Measurements from ENCODE around the gene TMEM40. TPM values are rescaled to one million over a fixed set of nuclear protein-coding genes. Genes with fewer than 3 reads are reported as not detected.
"Not testable (repeated sequence)": the region's sequence is repeated elsewhere in the genome, so short reads cannot be mapped to it uniquely, and the experiment has no call there.

TMEM40 gene
- polyA plus RNA-seq, 3 donors: 1.1 to 2.0 (median 1.9) TPM

GRCh38 chr3:12752809-12753208, 6.2 kb downstream of the TMEM40 start:
- DNase-seq (ENCODE audit: low read depth in 3 of 3, low spot score in 2 of 3): no peak

GRCh38 chr3:12752102-12752501, 7.0 kb downstream of the TMEM40 start:
- no peak for DNase-seq (ENCODE audit: low read depth in 3 of 3, low spot score in 2 of 3)

- DNase-seq (ENCODE audit: low read depth in 3 of 3, low spot score in 2 of 3): no peak
Measured at GRCh38 chr3:12751571-12751970, 7.5 kb downstream of the TMEM40 start.

GRCh38 chr3:12750658-12751071, 8.4 kb downstream of the TMEM40 start:
- DNase-seq (ENCODE audit: low read depth in 3 of 3, low spot score in 2 of 3): no peak

GRCh38 chr3:12750223-12750622, 8.8 kb downstream of the TMEM40 start:
- no peak for DNase-seq (ENCODE audit: low read depth in 3 of 3, low spot score in 2 of 3)

- no peak for DNase-seq (ENCODE audit: low read depth in 3 of 3, low spot score in 2 of 3)
Measured at GRCh38 chr3:12748477-12748876, 10.6 kb downstream of the TMEM40 start.

- DNase-seq (ENCODE audit: low read depth in 3 of 3, low spot score in 2 of 3): no peak
Measured at GRCh38 chr3:12746419-12746818, 12.6 kb downstream of the TMEM40 start.

GRCh38 chr3:12744326-12744725, 14.7 kb downstream of the TMEM40 start:
- DNase-seq (ENCODE audit: low read depth in 3 of 3, low spot score in 2 of 3): no peak

- no peak for DNase-seq (ENCODE audit: low read depth in 3 of 3, low spot score in 2 of 3)
Measured at GRCh38 chr3:12743583-12743982, 15.5 kb downstream of the TMEM40 start.

GRCh38 chr3:12742330-12743107, 16.5 kb downstream of the TMEM40 start:
- no peak for DNase-seq (ENCODE audit: low read depth in 3 of 3, low spot score in 2 of 3)

- DNase-seq (ENCODE audit: low read depth in 3 of 3, low spot score in 2 of 3): no peak
Measured at GRCh38 chr3:12741209-12741608, 17.9 kb downstream of the TMEM40 start.

- no peak for DNase-seq (ENCODE audit: low read depth in 3 of 3, low spot score in 2 of 3)
Measured at GRCh38 chr3:12737833-12738232, 21.2 kb downstream of the TMEM40 start.

- DNase-seq (ENCODE audit: low read depth in 3 of 3, low spot score in 2 of 3): no peak
Measured at GRCh38 chr3:12737319-12737718, 21.7 kb downstream of the TMEM40 start.

- no peak for DNase-seq (ENCODE audit: low read depth in 3 of 3, low spot score in 2 of 3)
Measured at GRCh38 chr3:12734960-12735359, 24.1 kb downstream of the TMEM40 start.

- no peak for DNase-seq (ENCODE audit: low read depth in 3 of 3, low spot score in 2 of 3)
Measured at GRCh38 chr3:12733566-12733965, 25.5 kb downstream of the TMEM40 start.

GRCh38 chr3:12730506-12731242, 28.4 kb downstream of the TMEM40 start:
- DNase-seq (ENCODE audit: low read depth in 3 of 3, low spot score in 2 of 3): no peak

- peak in 2 of 3 donors; percentile 42 to 54 for DNase-seq (ENCODE audit: low read depth in 3 of 3, low spot score in 2 of 3)
Measured at GRCh38 chr3:12729051-12729651, 29.9 kb downstream of the TMEM40 start.

- no peak for DNase-seq (ENCODE audit: low read depth in 3 of 3, low spot score in 2 of 3)
Measured at GRCh38 chr3:12727937-12728336, 31.1 kb downstream of the TMEM40 start.

GRCh38 chr3:12727481-12727880, 31.6 kb downstream of the TMEM40 start:
- no peak for DNase-seq (ENCODE audit: low read depth in 3 of 3, low spot score in 2 of 3)

GRCh38 chr3:12725436-12725835, 33.6 kb downstream of the TMEM40 start:
- no peak for DNase-seq (ENCODE audit: low read depth in 3 of 3, low spot score in 2 of 3)

GRCh38 chr3:12724794-12725193, 34.3 kb downstream of the TMEM40 start:
- DNase-seq (ENCODE audit: low read depth in 3 of 3, low spot score in 2 of 3): no peak

- DNase-seq (ENCODE audit: low read depth in 3 of 3, low spot score in 2 of 3): not testable (repeated sequence)
Measured at GRCh38 chr3:12723362-12723761, 35.7 kb downstream of the TMEM40 start.
